Measurements from ENCODE around the gene MSH4.

The MSH4 gene

DNA sequence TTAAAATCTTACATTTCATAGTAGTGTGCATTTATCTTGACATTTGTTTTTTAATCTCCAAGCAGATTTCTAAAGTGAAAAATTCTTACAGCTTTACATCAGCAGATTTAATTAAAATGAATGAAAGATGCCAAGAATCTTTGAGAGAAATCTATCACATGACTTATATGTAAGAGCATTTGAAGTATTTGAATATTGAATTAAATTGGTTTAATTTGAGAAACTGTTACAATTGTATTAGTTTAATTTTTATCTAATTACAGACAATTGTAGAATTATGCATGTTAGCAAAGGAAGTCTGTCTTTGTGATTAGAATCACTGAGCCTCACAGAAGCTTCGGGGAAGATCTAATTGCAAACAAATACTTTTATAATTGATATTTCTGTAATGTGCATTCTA is 83.3 kb downstream of the MSH4 start:
- no peak for TF ChIP-seq CTCF (IDR thresholded peaks at IDR 0.05; ENCODE audit: low read depth, low read length)
- DNase-seq (ENCODE audit: low read depth, low spot score): no peak
- in situ Hi-C loops (cut with HindIII; ENCODE audit: low sequenced_read_pairs): no loop called here
- no peak overlapping the region for H3K4me3 ChIP-seq (ENCODE audit: low read depth, low read length)

GRCh38 chr1:75884437-75884836 is 87.8 kb downstream of the MSH4 start:
- DNase-seq (ENCODE audit: low read depth, low spot score): no peak
- H3K4me3 ChIP-seq (ENCODE audit: low read depth, low read length): no peak overlapping the region
- TF ChIP-seq CTCF (IDR thresholded peaks at IDR 0.05; ENCODE audit: low read depth, low read length): no peak
- in situ Hi-C loops (cut with HindIII; ENCODE audit: low sequenced_read_pairs): no loop called here

DNA sequence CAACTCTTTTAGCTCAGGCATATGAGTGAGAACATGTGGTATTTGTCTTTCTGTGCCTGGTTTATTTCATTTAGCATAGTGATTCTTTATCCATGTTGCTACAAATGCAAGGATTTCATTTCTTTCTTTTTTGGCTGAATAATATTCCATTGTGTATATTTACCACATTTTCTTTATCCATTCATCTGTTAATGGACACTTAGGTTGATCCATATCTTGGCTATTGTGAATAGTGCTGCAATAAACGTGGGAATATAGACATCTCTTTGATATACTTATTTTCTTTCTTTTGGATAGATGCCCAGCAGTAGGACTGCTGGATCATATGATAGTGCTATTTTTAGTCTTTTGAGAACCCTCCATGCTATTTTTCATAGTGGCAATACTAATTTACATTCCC is 104.7 kb downstream of the MSH4 start:
- in situ Hi-C loops (cut with HindIII; ENCODE audit: low sequenced_read_pairs): no loop called here
- no peak overlapping the region for H3K4me3 ChIP-seq (ENCODE audit: low read depth, low read length)
- no peak for TF ChIP-seq CTCF (IDR thresholded peaks at IDR 0.05; ENCODE audit: low read depth, low read length)
- no peak for DNase-seq (ENCODE audit: low read depth, low spot score)

GRCh38 chr1:75908717-75909152 is 112.1 kb downstream of the MSH4 start:
- in situ Hi-C loops (cut with HindIII; ENCODE audit: low sequenced_read_pairs): no loop called here

GRCh38 chr1:75916834-75917233 is 120.2 kb downstream of the MSH4 start:
- DNase-seq (ENCODE audit: low read depth, low spot score): no peak
- in situ Hi-C loops (cut with HindIII; ENCODE audit: low sequenced_read_pairs): no loop called here
- no peak for TF ChIP-seq CTCF (IDR thresholded peaks at IDR 0.05; ENCODE audit: low read depth, low read length)
- H3K4me3 ChIP-seq (ENCODE audit: low read depth, low read length): no peak overlapping the region

More at GRCh38 chr1:75908717-75909152, 112.1 kb downstream of the MSH4 start:
- peak; percentile 39 for DNase-seq (ENCODE audit: low read depth, low spot score)
- no peak overlapping the region for H3K4me3 ChIP-seq (ENCODE audit: low read depth, low read length)
- peak; percentile 52 for TF ChIP-seq CTCF (IDR thresholded peaks at IDR 0.05; ENCODE audit: low read depth, low read length)

- DNase-seq (ENCODE audit: low read depth, low spot score): no peak
- in situ Hi-C loops (cut with HindIII; ENCODE audit: low sequenced_read_pairs): no loop called here
- no peak overlapping the region for H3K4me3 ChIP-seq (ENCODE audit: low read depth, low read length)
- TF ChIP-seq CTCF (IDR thresholded peaks at IDR 0.05; ENCODE audit: low read depth, low read length): no peak
These were observed 126.0 kb downstream of the MSH4 start for GRCh38 chr1:75922698-75923097.

DNA sequence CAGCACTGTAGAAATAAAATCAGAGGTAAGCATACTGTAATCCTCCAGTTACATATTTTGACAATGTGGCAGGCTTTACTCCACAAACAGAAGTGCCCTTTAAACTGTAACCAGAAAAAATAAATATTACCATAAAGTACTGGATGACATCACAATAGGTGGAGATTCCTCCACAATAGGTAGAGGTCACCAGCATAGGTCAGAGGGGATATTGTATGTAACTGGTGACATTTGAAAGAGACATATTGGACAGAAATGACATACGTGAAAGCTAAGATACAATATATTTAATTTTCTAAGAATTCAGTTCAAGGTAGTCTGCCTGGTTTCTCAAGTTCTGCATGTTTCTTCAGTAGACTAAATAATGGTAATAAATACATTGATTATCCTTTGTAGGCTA is 135.6 kb downstream of the MSH4 start, which contains the start of gene ASB17:
ASB17 (minus strand) TSS at position 101 of the 400 bp plus-strand sequence. CDS start 113 bp downstream, outside the sequence.
- no peak within 1 kb of the TSS for H3K4me3 ChIP-seq (ENCODE audit: low read depth, low read length)
- no peak for TF ChIP-seq CTCF (IDR thresholded peaks at IDR 0.05; ENCODE audit: low read depth, low read length)
- no peak for DNase-seq (ENCODE audit: low read depth, low spot score)
- in situ Hi-C loops (cut with HindIII; ENCODE audit: low sequenced_read_pairs): no loop called here

Measured in astrocyte of the spinal cord (primary cell).